ENCODE data around the gene TMEM163.

Gene TMEM163

GRCh38 chr2:134555411-134555810 is 163.4 kb downstream of the TMEM163 start:
- H3K4me3 ChIP-seq (replicated peaks; ENCODE audit: low read depth, low read length) = no peak overlapping the region
- TF ChIP-seq CTCF (IDR thresholded peaks at IDR 0.05; ENCODE audit: low read length, missing control alignments) = no peak
- DNase-seq (ENCODE audit: low read depth) = no peak

- DNase-seq (ENCODE audit: low read depth) = no peak
- H3K4me3 ChIP-seq (replicated peaks; ENCODE audit: low read depth, low read length) = no peak overlapping the region
- TF ChIP-seq CTCF (IDR thresholded peaks at IDR 0.05; ENCODE audit: low read length, missing control alignments) = no peak
These were observed 165.1 kb downstream of the TMEM163 start for GRCh38 chr2:134553657-134554056.

GRCh38 chr2:134550566-134551164 is 168.1 kb downstream of the TMEM163 start:
- DNase-seq (ENCODE audit: low read depth) = no peak
- no peak for TF ChIP-seq CTCF (IDR thresholded peaks at IDR 0.05; ENCODE audit: low read length, missing control alignments)
- no peak overlapping the region for H3K4me3 ChIP-seq (replicated peaks; ENCODE audit: low read depth, low read length)

- no peak overlapping the region for H3K4me3 ChIP-seq (replicated peaks; ENCODE audit: low read depth, low read length)
- DNase-seq (ENCODE audit: low read depth) = peak; percentile 56
- TF ChIP-seq CTCF (IDR thresholded peaks at IDR 0.05; ENCODE audit: low read length, missing control alignments) = no peak
These were observed 169.7 kb downstream of the TMEM163 start for GRCh38 chr2:134549104-134549503.

GRCh38 chr2:134540990-134541389 is 177.8 kb downstream of the TMEM163 start:
- H3K4me3 ChIP-seq (replicated peaks; ENCODE audit: low read depth, low read length) = no peak overlapping the region
- TF ChIP-seq CTCF (IDR thresholded peaks at IDR 0.05; ENCODE audit: low read length, missing control alignments) = no peak
- DNase-seq (ENCODE audit: low read depth) = no peak

GRCh38 chr2:134539981-134540380 is 178.8 kb downstream of the TMEM163 start:
- no peak overlapping the region for H3K4me3 ChIP-seq (replicated peaks; ENCODE audit: low read depth, low read length)
- no peak for DNase-seq (ENCODE audit: low read depth)
- no peak for TF ChIP-seq CTCF (IDR thresholded peaks at IDR 0.05; ENCODE audit: low read length, missing control alignments)

GRCh38 chr2:134537702-134538101 is 181.1 kb downstream of the TMEM163 start:
- no peak overlapping the region for H3K4me3 ChIP-seq (replicated peaks; ENCODE audit: low read depth, low read length)
- TF ChIP-seq CTCF (IDR thresholded peaks at IDR 0.05; ENCODE audit: low read length, missing control alignments) = no peak
- no peak for DNase-seq (ENCODE audit: low read depth)
